HL-60/S4 (cell line): ENCODE data around the gene SELENOO.

ENCODE experiments used
- in situ Hi-C: fragments of 300-500 bp; cut with MboI; formaldehyde crosslinking; loops from 2 replicates; pipeline ENCODE4 v1.14.3; 2022; ENCODE audit warnings: low sequenced_read_pairs

SELENOO gene

DNA sequence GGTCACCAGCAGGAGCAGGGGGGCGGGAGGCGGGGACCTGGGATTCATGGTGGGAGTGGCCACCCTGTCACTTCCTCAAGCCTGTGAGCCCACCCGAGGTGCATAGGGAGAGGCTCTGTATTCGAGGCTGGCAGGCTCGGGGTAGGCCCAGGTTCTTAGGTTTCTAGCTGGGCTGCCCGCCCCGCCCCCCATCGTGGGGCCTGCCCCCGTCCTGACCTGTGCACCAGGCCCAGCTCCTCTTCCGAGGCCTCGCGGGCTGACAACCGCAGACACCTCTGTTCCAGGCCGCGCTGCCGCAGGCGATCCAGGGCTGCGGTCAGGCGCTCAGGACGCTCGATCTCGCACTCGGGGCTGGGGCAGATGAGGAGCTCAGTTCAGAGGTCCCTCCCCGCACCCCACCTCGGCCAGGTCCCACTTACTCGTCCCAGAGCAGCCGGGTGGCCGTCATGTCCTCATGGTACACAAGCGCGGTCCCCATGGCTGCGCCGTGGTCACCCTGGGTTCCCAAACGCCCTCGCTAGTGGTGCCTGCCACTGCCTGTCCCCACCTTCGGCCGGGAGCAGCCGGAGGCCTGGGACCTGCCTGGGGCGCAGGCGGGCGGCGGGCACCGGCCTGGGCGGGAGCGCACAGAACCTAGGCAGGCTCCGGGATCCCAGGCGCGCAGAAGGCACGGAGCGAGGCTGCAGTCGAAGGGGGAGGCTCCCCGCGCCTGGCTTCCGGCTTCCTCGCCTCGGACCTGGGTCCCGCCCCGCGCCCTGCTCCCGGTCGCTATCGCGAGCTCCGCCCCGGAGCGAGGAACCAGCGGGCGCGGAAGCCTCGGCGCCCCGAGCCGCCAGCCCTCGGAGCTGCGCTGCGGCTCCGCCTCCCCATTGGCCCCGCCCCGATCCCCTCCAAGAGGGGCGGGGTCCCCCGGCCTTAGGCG is 50.0 kb downstream of the SELENOO start, which contains the start of gene HDAC10:
Gene HDAC10 (minus strand): TSS at position 711 of the 922 bp plus-strand sequence. CDS start 233 bp downstream, at position 478.
- in situ Hi-C loops: no loop called here

GRCh38 chr22:50251477-50252081 is 50.8 kb downstream of the SELENOO start:
- in situ Hi-C loops: no loop called here

GRCh38 chr22:50252082-50253045 is 51.6 kb downstream of the SELENOO start:
- in situ Hi-C loops: no loop called here

GRCh38 chr22:50253046-50253915 is 52.5 kb downstream of the SELENOO start:
- in situ Hi-C loops: no loop called here

DNA sequence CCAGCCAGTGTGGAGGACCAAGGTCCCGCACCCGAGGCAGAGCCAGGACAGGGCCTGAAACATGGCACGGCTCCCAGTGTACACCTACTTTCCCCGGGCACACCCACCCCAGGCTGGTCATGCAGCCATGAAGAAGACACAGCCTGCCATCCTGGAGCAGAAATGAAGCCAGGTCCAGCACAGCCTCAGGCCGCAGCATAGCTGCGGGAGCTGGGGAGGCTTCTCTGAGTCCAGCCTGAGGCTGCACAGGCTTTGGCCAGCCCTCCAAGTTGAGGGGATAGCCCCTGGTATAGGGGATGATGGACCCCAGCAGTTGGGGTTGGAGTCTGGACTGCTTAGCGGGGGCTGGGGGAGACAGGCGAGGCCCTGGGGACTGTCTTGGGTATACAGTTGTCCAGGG is 53.1 kb downstream of the SELENOO start:
- in situ Hi-C loops: no loop called here

DNA sequence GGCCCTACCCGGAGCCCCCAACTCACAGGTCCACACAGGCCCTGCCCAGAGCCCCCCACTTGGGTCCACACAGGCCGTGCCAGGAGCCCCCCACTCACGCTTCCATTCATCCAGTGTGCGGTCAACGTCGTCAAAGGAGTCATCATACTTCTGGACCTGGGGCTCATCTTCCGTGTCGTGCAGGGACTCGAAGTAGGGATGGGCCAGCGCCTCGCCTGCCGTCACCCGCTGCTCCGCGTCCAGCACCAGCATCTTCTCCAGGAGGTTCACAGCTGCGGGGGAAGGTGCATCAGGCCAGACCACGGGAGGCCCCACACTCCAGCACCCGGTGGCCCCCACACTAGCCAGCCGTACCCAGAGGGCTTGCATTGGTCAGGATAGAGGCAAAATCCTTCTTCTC is 54.3 kb downstream of the SELENOO start:
- in situ Hi-C loops: no loop called here

- in situ Hi-C loops: no loop called here
These were observed 54.8 kb downstream of the SELENOO start for GRCh38 chr22:50255607-50256006.

DNA sequence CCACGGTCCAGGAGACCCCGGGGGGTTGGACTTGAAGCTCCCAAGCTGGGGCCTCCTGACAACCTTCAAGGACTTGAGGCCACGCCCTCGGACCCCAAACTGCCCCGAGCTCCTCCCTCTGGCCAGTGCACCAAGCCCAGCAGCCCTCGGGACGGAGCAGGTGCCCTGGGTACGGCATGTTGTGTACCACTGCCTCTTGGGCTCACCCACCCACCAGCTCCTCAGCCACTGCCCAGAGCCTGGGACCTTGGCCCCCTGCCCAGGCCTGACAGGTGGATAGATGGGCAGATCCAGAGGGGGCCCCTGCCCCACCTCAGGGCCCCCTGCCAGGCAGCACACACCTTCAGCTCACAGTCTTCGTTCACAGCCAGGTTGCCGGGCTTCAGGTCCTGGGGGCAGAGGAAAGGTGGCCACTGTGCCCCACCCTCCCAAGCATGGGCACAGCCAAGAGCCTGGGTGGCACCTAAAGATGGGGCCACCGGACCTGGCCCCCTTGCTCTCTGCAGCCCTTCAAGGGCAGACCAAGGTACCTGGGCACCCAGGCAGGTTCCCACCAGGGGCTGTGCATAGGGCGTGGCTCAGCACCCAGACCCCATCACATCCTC is 55.5 kb downstream of the SELENOO start:
- in situ Hi-C loops: no loop called here

- in situ Hi-C loops: no loop called here
These were observed 56.2 kb downstream of the SELENOO start for GRCh38 chr22:50257041-50257440.

GRCh38 chr22:50257451-50258360 is 56.9 kb downstream of the SELENOO start:
- in situ Hi-C loops: no loop called here

GRCh38 chr22:50258361-50259292 is 57.8 kb downstream of the SELENOO start:
- in situ Hi-C loops: no loop called here

- in situ Hi-C loops: no loop called here
These were observed 58.5 kb downstream of the SELENOO start for GRCh38 chr22:50259302-50259701.

DNA sequence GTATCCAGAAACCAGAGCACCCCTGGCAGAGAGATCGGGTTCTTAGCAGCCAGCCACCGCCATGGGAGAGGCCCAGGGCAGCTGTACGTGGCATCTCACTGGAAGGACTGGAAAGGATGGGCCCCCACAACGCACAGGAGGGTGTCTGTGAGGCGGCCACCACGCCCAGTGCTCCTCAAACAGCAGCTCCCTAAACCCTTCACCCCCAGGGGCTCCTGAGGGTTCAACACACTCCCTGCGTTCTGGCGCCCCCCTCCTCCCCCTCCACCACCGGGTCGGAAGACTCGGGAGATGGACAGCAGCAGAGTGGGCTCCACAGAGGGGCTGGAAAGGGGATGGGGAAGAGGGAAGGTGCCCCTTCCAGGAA is 59.6 kb downstream of the SELENOO start:
- in situ Hi-C loops: loop anchor here (10.0 kb wide), 1 partner anchor 234 kb away; no protein-coding TSS in a partner anchor

DNA sequence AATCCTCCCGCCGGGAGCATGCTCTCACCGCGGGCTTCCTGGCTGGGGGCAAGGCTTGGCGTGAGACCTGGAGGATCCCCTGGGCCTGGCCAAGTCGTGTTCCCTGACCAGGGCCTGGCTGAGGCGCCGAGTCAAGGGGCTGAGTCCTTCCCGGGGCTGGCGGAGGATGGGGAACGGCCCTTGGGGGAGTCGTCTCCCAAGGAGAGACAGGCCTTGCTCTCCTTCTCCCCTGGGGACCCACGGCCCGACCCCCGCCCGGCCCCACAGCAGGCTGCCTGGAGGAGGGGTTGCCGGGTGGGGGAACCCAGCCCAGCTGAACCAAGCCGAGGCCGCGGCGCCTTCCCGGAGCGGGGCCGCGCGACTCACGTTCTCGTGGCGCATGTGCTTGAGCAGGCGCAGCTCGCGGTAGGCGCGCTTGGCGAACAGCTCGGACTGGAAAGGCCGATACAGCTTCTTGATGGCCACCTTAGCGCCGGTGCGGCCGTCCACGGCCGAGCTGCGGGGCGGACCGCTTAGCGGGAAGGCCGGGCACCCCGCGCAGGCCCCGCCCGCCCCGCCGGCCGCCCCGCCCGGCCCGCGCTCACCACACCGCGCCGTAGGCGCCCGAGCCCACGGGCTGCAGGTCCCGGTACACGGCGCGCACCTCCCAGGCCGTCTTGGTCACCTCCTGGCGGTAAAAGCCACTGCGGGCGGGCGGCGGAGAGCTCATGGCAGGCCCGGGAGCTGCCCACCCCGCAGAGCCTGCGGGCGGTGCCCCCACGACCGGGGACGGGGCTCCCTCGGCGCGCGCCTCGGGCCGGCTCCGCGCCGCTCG is 60.2 kb downstream of the SELENOO start:
- in situ Hi-C loops: loop anchor here (10.0 kb wide), 1 partner anchor 234 kb away; no protein-coding TSS in a partner anchor

GRCh38 chr22:50261615-50262459 is 61.0 kb downstream of the SELENOO start, which contains the start of gene MAPK12:
Gene MAPK12, minus strand, starts transcription at chr22:50261683. Its CDS starts 174 bp downstream, at chr22:50261509.
- in situ Hi-C loops: loop anchor here (10.0 kb wide), 1 partner anchor 233 kb away; no protein-coding TSS in a partner anchor
